Panc1 (cell line): ENCODE measurements around the gene ALOX5. TPM values are rescaled to one million over a fixed set of nuclear protein-coding genes. Genes with fewer than 3 reads are reported as not detected.
"Not testable (repeated sequence)": the region's sequence is repeated elsewhere in the genome, so short reads cannot be mapped to it uniquely, and the experiment has no call there.

ENCODE experiments used
- ATAC-seq: fragments of 200-7000 bp; cut with Tn5 transposase; 2 replicates; pipeline ENCODE4 v1.9.1; 2020; ENCODE audit warnings: mild to moderate bottlenecking, moderate library complexity
- BruUV-seq: library from RNA; stranded (reverse); fragments of 400-500 nt; replicated peaks from 2 replicates; lab custom pipeline; 2021; lab: Mats Ljungman, UMichigan
- CTCF ChIA-PET: fragments of 300-600 bp; sonication (Branson Sonifier 250); formaldehyde crosslinking; loops from one replicate; lab custom pipeline; 2022; ENCODE audit warnings: antibody characterized with exemption; lab: Charles Lee
- POLR2A ChIA-PET: fragments of 300-600 bp; sonication (Branson Sonifier 250); formaldehyde crosslinking; loops from one replicate; lab custom pipeline; 2022; ENCODE audit warnings: antibody characterized with exemption; lab: Charles Lee
- DNase-seq: peaks from one replicate; pipeline ENCODE4 v3.0.0-alpha.2; 2010; ENCODE audit warnings: low read depth, low spot score
- H3K27ac ChIP-seq: 2 replicates; pipeline ENCODE4 v1.5.1; 2011; ENCODE audit warnings: mild to moderate bottlenecking, low read length, inconsistent platforms
- H3K27me3 ChIP-seq: fragments of 200-500 bp; sonication (Bioruptor generic); 2 replicates; pipeline ENCODE4 v1.6.0; 2014; ENCODE audit warnings: low read length, inconsistent platforms; ENCODE audit not compliant: control insufficient read depth, insufficient read depth
- H3K36me3 ChIP-seq: fragments of 200-500 bp; sonication (Bioruptor generic); 2 replicates; pipeline ENCODE4 v1.5.1; 2014; ENCODE audit warnings: inconsistent platforms, mild to moderate bottlenecking, low read length, moderate library complexity; ENCODE audit not compliant: control insufficient read depth, insufficient read depth
- H3K4me1 ChIP-seq: 2 replicates; pipeline ENCODE4 v1.5.1; 2011; ENCODE audit warnings: inconsistent platforms, mild to moderate bottlenecking, low read length, moderate library complexity; ENCODE audit not compliant: control insufficient read depth, insufficient read depth
- H3K4me3 ChIP-seq, 2 experiments: 2 replicates each; pipeline ENCODE4 v1.5.1; 2011 to 2012; ENCODE audit warnings: low read depth in 2 of 2, low read length in 2 of 2, mild to moderate bottlenecking in 2 of 2, inconsistent platforms in 1 of 2, moderate library complexity in 1 of 2
- H3K9me3 ChIP-seq: fragments of 200-500 bp; sonication (Bioruptor generic); 2 replicates; pipeline ENCODE4 v1.5.1; 2014; ENCODE audit warnings: low read depth, mild to moderate bottlenecking, inconsistent platforms, low read length, moderate library complexity; ENCODE audit not compliant: control insufficient read depth, insufficient read depth
- CTCF ChIP-seq: fragments of 450-650 bp; IDR thresholded peaks from 2 replicates; pipeline ENCODE4 v1.5.1; 2017; ENCODE audit warnings: mild to moderate bottlenecking
- POLR2AphosphoS5 ChIP-seq: IDR thresholded peaks from 2 replicates; pipeline ENCODE4 v1.6.1; 2012; ENCODE audit warnings: mild to moderate bottlenecking, low read depth, low read length, moderate library complexity
- SIN3A ChIP-seq: IDR thresholded peaks from 2 replicates; pipeline ENCODE4 v1.6.1; 2012; ENCODE audit warnings: low read depth, mild to moderate bottlenecking, low read length, moderate library complexity, borderline replicate concordance; ENCODE audit not compliant: insufficient read depth
- TCF7L2 ChIP-seq: IDR thresholded peaks from 2 replicates; pipeline ENCODE4 v1.6.1; 2011; ENCODE audit warnings: mild to moderate bottlenecking, low read depth, low read length, inconsistent platforms
- in situ Hi-C: cut with HindIII; loops from 2 replicates; pipeline ENCODE4 v1.10.0; 2016; ENCODE audit warnings: low sequenced_read_pairs, low pct_unique_long_range_greater_than_20kb
- intact Hi-C: fragments of 100-400 bp; cut with micrococcal nuclease; formaldehyde crosslinking; loops from one replicate; pipeline ENCODE4 v1.10.0; 2022; ENCODE audit not compliant: unreplicated experiment
- total RNA-seq: library from RNA; stranded (reverse); gene quantifications from one replicate; pipeline ENCODE4 v1.2.1, GENCODE V29; 2021; ENCODE audit not compliant: unreplicated experiment
- TF ChIP-seq, protein P1 (sequence below), 2 experiments: IDR thresholded peaks; 2 replicates each; pipeline ENCODE4 v1.6.1; 2011 to 2012; ENCODE audit warnings: low read depth in 2 of 2, control low read depth in 1 of 2, low read length in 1 of 2, mild to moderate bottlenecking in 1 of 2, moderate library complexity in 1 of 2; ENCODE audit not compliant: insufficient read depth in 1 of 2

The ALOX5 gene
- total RNA-seq, 1 experiment from 2014 or later, result 0.82 TPM

- Histone ChIP-seq H3K9me3 (no peaks in the 10 kb centered on the region), H3K4me1 (peaks cover 3% of the 10 kb centered on the region; the same call in 1 of the 2 replicates), H3K36me3 (no peaks in the 10 kb centered on the region), H3K4me3 (no peak overlapping the region), H3K27me3 (peaks cover 56% of the 10 kb centered on the region), H3K27ac (no peak overlapping the region)
- BruUV-seq, result no TSS peak
- in situ Hi-C loops (no loop called here), intact Hi-C loops (no loop called here)
- ChIA-PET CTCF (no interaction called here), POLR2A (no interaction called here)
- ATAC-seq, result no peak
- no peak for TF ChIP-seq TCF7L2
- no peak for TF ChIP-seq CTCF
- TF ChIP-seq SIN3A, result no peak
- TF ChIP-seq POLR2AphosphoS5, result no peak
- TF ChIP-seq, protein P1, sequence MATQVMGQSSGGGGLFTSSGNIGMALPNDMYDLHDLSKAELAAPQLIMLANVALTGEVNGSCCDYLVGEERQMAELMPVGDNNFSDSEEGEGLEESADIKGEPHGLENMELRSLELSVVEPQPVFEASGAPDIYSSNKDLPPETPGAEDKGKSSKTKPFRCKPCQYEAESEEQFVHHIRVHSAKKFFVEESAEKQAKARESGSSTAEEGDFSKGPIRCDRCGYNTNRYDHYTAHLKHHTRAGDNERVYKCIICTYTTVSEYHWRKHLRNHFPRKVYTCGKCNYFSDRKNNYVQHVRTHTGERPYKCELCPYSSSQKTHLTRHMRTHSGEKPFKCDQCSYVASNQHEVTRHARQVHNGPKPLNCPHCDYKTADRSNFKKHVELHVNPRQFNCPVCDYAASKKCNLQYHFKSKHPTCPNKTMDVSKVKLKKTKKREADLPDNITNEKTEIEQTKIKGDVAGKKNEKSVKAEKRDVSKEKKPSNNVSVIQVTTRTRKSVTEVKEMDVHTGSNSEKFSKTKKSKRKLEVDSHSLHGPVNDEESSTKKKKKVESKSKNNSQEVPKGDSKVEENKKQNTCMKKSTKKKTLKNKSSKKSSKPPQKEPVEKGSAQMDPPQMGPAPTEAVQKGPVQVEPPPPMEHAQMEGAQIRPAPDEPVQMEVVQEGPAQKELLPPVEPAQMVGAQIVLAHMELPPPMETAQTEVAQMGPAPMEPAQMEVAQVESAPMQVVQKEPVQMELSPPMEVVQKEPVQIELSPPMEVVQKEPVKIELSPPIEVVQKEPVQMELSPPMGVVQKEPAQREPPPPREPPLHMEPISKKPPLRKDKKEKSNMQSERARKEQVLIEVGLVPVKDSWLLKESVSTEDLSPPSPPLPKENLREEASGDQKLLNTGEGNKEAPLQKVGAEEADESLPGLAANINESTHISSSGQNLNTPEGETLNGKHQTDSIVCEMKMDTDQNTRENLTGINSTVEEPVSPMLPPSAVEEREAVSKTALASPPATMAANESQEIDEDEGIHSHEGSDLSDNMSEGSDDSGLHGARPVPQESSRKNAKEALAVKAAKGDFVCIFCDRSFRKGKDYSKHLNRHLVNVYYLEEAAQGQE (IDR thresholded peaks at IDR 0.05; ENCODE audit: insufficient read depth in 1 of 2, low read depth in 2 of 2, low read length in 1 of 2), result no peak
- DNase-seq, result no peak
Observed at GRCh38 chr10:45407542-45407941, 33.5 kb downstream of the ALOX5 start.

DNA sequence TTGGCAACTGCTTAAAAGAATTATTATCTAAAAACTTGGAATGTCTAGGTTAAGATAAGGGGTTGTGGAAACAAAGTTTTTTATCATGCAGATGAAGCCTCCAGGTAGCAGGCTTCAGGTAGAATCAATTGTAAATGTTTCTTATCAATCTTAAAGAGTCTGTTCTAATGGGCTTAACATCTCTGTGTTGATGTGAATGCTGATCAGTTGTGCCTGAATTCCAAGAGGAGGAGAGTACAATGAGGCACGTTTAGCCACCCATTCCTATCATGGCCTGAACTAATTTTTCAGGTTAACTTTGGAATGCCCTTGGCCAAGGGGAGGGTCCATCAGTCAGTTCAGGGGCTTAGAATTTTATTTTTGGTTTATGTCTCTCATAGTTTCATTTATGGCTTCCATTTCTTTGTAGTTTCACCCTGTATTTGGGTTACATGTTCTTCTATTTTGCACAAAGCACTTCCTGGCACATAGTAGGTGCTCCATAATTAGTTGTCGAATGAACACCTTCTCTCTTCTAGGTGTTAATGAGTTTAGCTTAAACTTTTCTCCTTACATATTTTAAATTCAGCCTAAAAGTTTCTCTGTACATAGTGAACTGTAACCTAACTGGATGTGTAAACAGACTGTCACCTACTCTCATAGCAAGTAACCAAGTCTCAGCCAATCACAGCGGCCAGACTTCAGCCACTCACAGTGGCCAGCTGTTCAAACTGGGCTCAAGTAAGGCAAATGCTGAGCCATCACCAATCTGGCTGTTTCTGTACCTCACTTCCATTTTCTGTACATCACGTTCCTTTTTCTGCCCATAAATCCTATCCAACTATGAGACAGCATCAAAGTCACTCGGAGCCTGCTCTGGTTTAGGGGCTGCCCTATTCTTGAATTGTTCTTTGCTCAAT is 34.7 kb downstream of the ALOX5 start:
- no peak for TF ChIP-seq SIN3A
- TF ChIP-seq, protein P1 (IDR thresholded peaks at IDR 0.05; ENCODE audit: insufficient read depth in 1 of 2, low read depth in 2 of 2, low read length in 1 of 2), result no peak
- no peak for TF ChIP-seq POLR2AphosphoS5
- TF ChIP-seq TCF7L2, result no peak
- TF ChIP-seq CTCF, result no peak
- ATAC-seq, result no peak

DNA sequence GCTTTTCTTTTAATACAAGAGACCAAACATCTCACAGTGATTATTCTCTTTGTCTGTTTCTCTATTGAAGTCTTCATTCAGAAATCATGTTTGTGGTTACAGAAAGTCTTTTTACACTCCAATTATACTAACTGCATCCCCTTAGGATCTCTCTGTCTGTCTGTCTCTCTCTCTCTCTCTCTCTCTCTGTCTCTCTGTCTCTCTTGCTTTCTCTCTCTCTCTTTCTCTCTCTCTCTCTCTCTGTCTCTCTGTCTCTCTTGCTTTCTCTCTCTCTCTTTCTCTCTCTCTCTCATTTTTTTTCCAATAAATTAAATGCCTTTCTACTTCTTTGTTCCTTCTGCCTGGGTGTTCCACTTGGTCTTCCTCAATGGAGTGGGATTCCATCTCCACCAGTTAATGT is 35.3 kb downstream of the ALOX5 start:
- H3K27ac ChIP-seq, in situ Hi-C loops, intact Hi-C loops, H3K4me1 ChIP-seq, H3K9me3 ChIP-seq, CTCF ChIA-PET, POLR2A ChIA-PET, H3K36me3 ChIP-seq, BruUV-seq, ATAC-seq, DNase-seq, H3K4me3 ChIP-seq: not testable (repeated sequence)
- H3K27me3 ChIP-seq, result peaks cover 45% of the 10 kb centered on the region

More for the DNA sequence above, 34.7 kb downstream of the ALOX5 start:
- Histone ChIP-seq H3K4me3 (no peak overlapping the region), H3K4me1 (peaks cover 3% of the 10 kb centered on the region; the same call in 1 of the 2 replicates), H3K27me3 (peaks cover 47% of the 10 kb centered on the region), H3K27ac (no peak overlapping the region), H3K36me3 (no peaks in the 10 kb centered on the region), H3K9me3 (no peaks in the 10 kb centered on the region)
- no peak for DNase-seq
- CTCF ChIA-PET, result no interaction called here
- BruUV-seq, result no TSS peak
- in situ Hi-C loops, result no loop called here
- intact Hi-C loops, result no loop called here
- POLR2A ChIA-PET, result no interaction called here
